K562 (cell line): ENCODE measurements around the gene CDCP1. TPM values are rescaled to one million over a fixed set of nuclear protein-coding genes. Genes with fewer than 3 reads are reported as not detected.

ENCODE experiments used
- ATAC-seq: fragments of 200-7000 bp; cut with Tn5 transposase; 3 replicates; pipeline ENCODE4 v1.9.1; 2020; ENCODE audit warnings: moderate library complexity
- BruUV-seq: library from RNA; stranded (reverse); fragments of 400-500 nt; replicated peaks from 2 replicates; lab custom pipeline; 2021; lab: Mats Ljungman, UMichigan
- CTCF ChIA-PET: fragments of 300-600 bp; formaldehyde crosslinking; extraction: SDS; loops from one replicate; lab custom pipeline; 2021; ENCODE audit warnings: low intra/inter-chr PET ratio; lab: Yijun Ruan, JAX
- POLR2A ChIA-PET: fragments of 300-600, 350-650 bp; sonication (Branson Sonifier 250); formaldehyde crosslinking; extraction: SDS; loops from one replicate; lab custom pipeline; 2021; ENCODE audit warnings: antibody characterized with exemption, inconsistent platforms; lab: Yijun Ruan, JAX
- DNase-seq, 4 experiments: peaks; one replicate each; pipeline versions ENCODE4 v3.0.0 to v3.0.0-alpha.2; 2011 to 2018; ENCODE audit warnings: low spot score in 3 of 4, mixed read lengths in 3 of 4; ENCODE audit errors: extremely low read depth in 1 of 4
- FAIRE-seq: peaks from 2 replicates; lab custom pipeline; 2011; peaks lifted over from hg19 to GRCh38; lab: Jason Lieb, UNC
- H2AFZ ChIP-seq: 2 replicates; pipeline ENCODE4 v1.6.0; 2011; ENCODE audit warnings: low read depth, low read length, control low read depth, inconsistent platforms
- H3K27ac ChIP-seq: fragments of 200-600 bp; 3 replicates; pipeline ENCODE4 v1.8.0; 2011; ENCODE audit warnings: low read depth, mild to moderate bottlenecking, control low read depth, inconsistent platforms, low read length, moderate library complexity, mixed read lengths; ENCODE audit errors: extremely low read depth
- H3K27me3 ChIP-seq, 2 experiments: fragments of 300-600 bp in 1 of 2; 2 replicates in 1 of 2; 3 replicates in 1 of 2; pipeline versions ENCODE4 v1.6.0 to v1.8.0; 2011; ENCODE audit warnings: inconsistent platforms in 2 of 2, low read length in 2 of 2, mild to moderate bottlenecking in 1 of 2, mixed read lengths in 1 of 2, moderate library complexity in 1 of 2; ENCODE audit not compliant: control insufficient read depth in 2 of 2, insufficient read depth in 2 of 2
- H3K36me3 ChIP-seq: fragments of 300-600 bp; 3 replicates; pipeline ENCODE4 v1.8.0; 2011; ENCODE audit warnings: mild to moderate bottlenecking, low read length, inconsistent platforms; ENCODE audit not compliant: control insufficient read depth, insufficient read depth
- H3K4me1 ChIP-seq, 2 experiments: fragments of 200-600 bp in 1 of 2; replicated peaks in 1 of 2; 2 replicates in 1 of 2; 3 replicates in 1 of 2; pipeline versions ENCODE4 v1.5.1 to v1.8.0; 2011; ENCODE audit warnings: inconsistent platforms in 2 of 2, low read length in 2 of 2, mild to moderate bottlenecking in 1 of 2, mixed read lengths in 1 of 2, moderate library complexity in 1 of 2; ENCODE audit not compliant: control insufficient read depth in 2 of 2, insufficient read depth in 2 of 2
- H3K4me2 ChIP-seq: 2 replicates; pipeline ENCODE4 v1.6.1; 2011; ENCODE audit warnings: low read length, control low read depth, inconsistent platforms, mixed read lengths; ENCODE audit not compliant: insufficient read depth
- H3K4me3 ChIP-seq: fragments of 200-600 bp; sonication (generic), shearing (Covaris generic); 2 replicates; pipeline ENCODE4 v1.5.1; 2016; ENCODE audit warnings: control low read depth, inconsistent platforms
- H3K79me2 ChIP-seq: fragments of 200-600 bp; 3 replicates; pipeline ENCODE4 v1.8.0; 2011; ENCODE audit warnings: low read length, inconsistent platforms; ENCODE audit not compliant: control insufficient read depth, insufficient read depth
- H3K9ac ChIP-seq, 2 experiments: 2 replicates each; pipeline versions ENCODE4 v1.6.0 to v1.6.1; 2011; ENCODE audit warnings: low read depth in 2 of 2, low read length in 2 of 2, control low read depth in 1 of 2, inconsistent platforms in 1 of 2, mild to moderate bottlenecking in 1 of 2, mixed read lengths in 1 of 2; ENCODE audit not compliant: insufficient read depth in 1 of 2
- H3K9me1 ChIP-seq: one replicate; pipeline ENCODE4 v1.6.0; 2011; ENCODE audit warnings: inconsistent platforms, mild to moderate bottlenecking, low read length, moderate library complexity; ENCODE audit not compliant: control insufficient read depth, insufficient read depth
- H3K9me3 ChIP-seq: replicated peaks from 2 replicates; pipeline ENCODE4 v1.5.1; 2011; ENCODE audit warnings: low read depth, low read length, inconsistent platforms; ENCODE audit not compliant: control insufficient read depth, insufficient read depth
- H4K20me1 ChIP-seq: replicated peaks from 2 replicates; pipeline ENCODE4 v1.6.1; 2011; ENCODE audit warnings: low read length, inconsistent platforms, mixed read lengths; ENCODE audit not compliant: control insufficient read depth, insufficient read depth
- MAZ ChIP-seq, 2 experiments: fragments of 450-650 bp in 1 of 2; sonication (generic) in 1 of 2; formaldehyde crosslinking; IDR thresholded peaks in 1 of 2; conservative IDR thresholded peaks in 1 of 2; 2 replicates each; pipeline versions ENCODE4 v1.4.0 to v1.5.0; 2020; ENCODE audit warnings: mild to moderate bottlenecking in 1 of 2, missing genetic modification reagents in 1 of 2
- PHF20 ChIP-seq: fragments of 450-650 bp; IDR thresholded peaks from 2 replicates; pipeline ENCODE4 v1.6.1; 2018; ENCODE audit not compliant: partially characterized antibody
- SMARCA4 ChIP-seq: fragments of 450-650 bp; IDR thresholded peaks from 2 replicates; pipeline ENCODE4 v1.6.1; 2016
- ZNF175 ChIP-seq: fragments of 200-800 bp; sonication (Bioruptor generic); IDR thresholded peaks from 2 replicates; pipeline ENCODE4 v1.6.1; 2016; ENCODE audit warnings: low read depth, mild to moderate bottlenecking, missing genetic modification characterization, missing compliant biosample characterization
- ZNF609 ChIP-seq: sonication (generic); formaldehyde crosslinking; IDR thresholded peaks from 2 replicates; pipeline ENCODE4 v1.8.1; 2023; ENCODE audit warnings: missing genetic modification reagents, mild to moderate bottlenecking, borderline replicate concordance
- WGBS: fragments of 100-300 bp; shearing (Covaris generic); methylation state at CpG from one replicate; pipeline ENCODE4 v1.1.6; 2016; ENCODE audit warnings: low coverage, mixed read lengths; ENCODE audit not compliant: insufficient coverage; ENCODE audit errors: missing lambda C conversion rate; 5-methylcytosine and 5-hydroxymethylcytosine counted together
- in situ Hi-C: fragments of 300-500 bp; cut with MboI; formaldehyde crosslinking; loops from 4 replicates; pipeline ENCODE4 v1.15.0; 2018; ENCODE audit warnings: inconsistent platforms, mixed read lengths
- intact Hi-C: fragments of 100-400 bp; cut with micrococcal nuclease; formaldehyde crosslinking; loops from 2 replicates; pipeline ENCODE4 v1.14.2; 2022
- polyA plus RNA-seq, 8 experiments: library from polyadenylated mRNA; depleted of rRNA in 4 of 8; stranded (reverse) in 5 of 8; unstranded in 3 of 8; fragments of >200 nt; fragmentation: Nextera tagmentation in 2 of 8; fragmentation: Illumina TruSeq in 1 of 8; extraction: Ambion mirVana in 2 of 8; extraction: Trizol in 1 of 8; gene quantifications; 2 replicates each; pipeline versions ENCODE4 v1.2.1 to v1.2.3, GENCODE V29; 2011 to 2014; ENCODE audit warnings: inconsistent platforms in 1 of 8, missing spikeins in 1 of 8
- total RNA-seq, 7 experiments: library from RNA; depleted of rRNA in 6 of 7; stranded (reverse); fragments of >200 nt in 6 of 7; fragmentation: Illumina TruSeq in 2 of 7; extraction: Trizol in 2 of 7; gene quantifications; 2 replicates each; pipeline versions ENCODE4 v1.2.1 to v1.2.3, GENCODE V29; 2011 to 2021; ENCODE audit warnings: low replicate concordance in 1 of 7
- TF ChIP-seq, protein P1 (sequence below): IDR thresholded peaks from 3 replicates; pipeline ENCODE4 v1.6.1; 2011; ENCODE audit warnings: borderline replicate concordance, mild to moderate bottlenecking, moderate library complexity; ENCODE audit not compliant: insufficient read length; ENCODE audit errors: extremely low read depth
- TF ChIP-seq, protein P2 (sequence below): fragments of 150-350 bp; conservative IDR thresholded peaks from 2 replicates; pipeline ENCODE4 v1.6.1; 2014; ENCODE audit warnings: low read length

Gene CDCP1
- total and polyA plus RNA-seq, 9 of the 15 experiments (the other 6 are each of a cell fraction or from before 2014, with no cell fraction given) = 3.9 to 16.4 (median 5.2) TPM

DNA sequence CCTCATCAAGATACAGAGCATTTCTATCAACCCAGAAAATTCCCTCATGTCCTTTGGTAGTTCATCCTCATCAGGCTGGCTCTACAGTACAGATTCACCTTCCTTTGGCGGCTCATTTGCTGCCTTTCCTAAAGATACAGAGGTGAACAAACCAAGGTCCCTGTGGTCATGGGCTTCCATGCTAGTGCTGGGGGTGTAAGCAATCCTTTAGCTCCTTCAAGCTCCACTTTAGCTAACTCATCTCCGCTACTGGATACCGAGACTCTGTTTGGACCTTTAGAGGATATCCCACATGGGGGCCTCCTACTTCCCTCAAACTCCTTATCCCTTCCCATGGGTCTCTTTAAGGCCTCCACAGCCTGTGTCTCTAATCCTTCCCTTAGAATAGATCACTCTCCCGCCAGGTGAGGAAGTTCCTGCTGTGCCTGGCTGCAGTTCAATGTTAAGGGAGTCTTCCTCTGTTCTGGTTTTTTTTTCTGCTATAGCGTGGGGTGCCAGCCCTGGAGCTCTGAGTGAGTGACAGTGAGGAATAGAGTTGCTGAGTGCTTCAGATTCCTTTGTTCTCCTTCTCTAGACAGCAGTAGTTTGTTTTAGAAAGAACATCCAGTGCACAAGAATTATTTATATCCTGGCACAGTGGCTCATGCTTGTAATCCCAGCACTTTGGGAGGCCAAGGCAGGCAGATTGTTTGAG, 89.4 kb downstream of the CDCP1 start:
- in situ Hi-C loops (no loop called here), intact Hi-C loops (loop anchor here (1.0 kb wide), 1 partner anchor 115 kb away; no protein-coding TSS in a partner anchor)
- no TSS peak for BruUV-seq
- peak overlapping the region; percentile 25 to 73; a peak in 2 of 4 replicates for H3K9ac ChIP-seq
- no peaks in the 10 kb centered on the region for H3K9me1 ChIP-seq
- FAIRE-seq (no peak), DNase-seq (no peak), ATAC-seq (peak; percentile 8)
- peak overlapping the region; percentile 51 for H2AFZ ChIP-seq
- peaks cover 27 to 84% of the 10 kb centered on the region in 2 experiments for H3K4me1 ChIP-seq
- POLR2A ChIA-PET = interaction anchor here (1.1 to 6.1 kb wide), 5 partner anchors 14 to 120 kb away, joined by 3 to 32 read pairs (median 4); no protein-coding TSS in a partner anchor
- H4K20me1 ChIP-seq = no peaks in the 10 kb centered on the region
- CTCF ChIA-PET = no interaction called here
- peak overlapping the region; percentile 28; the same call in 2 of the 3 replicates for H3K27ac ChIP-seq
- no peak overlapping the region for H3K4me3 ChIP-seq
- no peaks in the 10 kb centered on the region for H3K79me2 ChIP-seq
- no peak overlapping the region for H3K4me2 ChIP-seq
- H3K36me3 ChIP-seq = no peaks in the 10 kb centered on the region
- 46% methylated on average over 5 of the region's 5 CpGs for WGBS
- H3K9me3 ChIP-seq = no peaks in the 10 kb centered on the region
- no peaks in the 10 kb centered on the region for H3K27me3 ChIP-seq
- TF ChIP-seq SMARCA4 (no peak), ZNF175 (CRISPR knock-in tag) (peak; percentile 40; the same call in 1 of the 2 replicates), ZNF609 (CRISPR knock-in tag) (no peak), PHF20 (no peak), MAZ (CRISPR knock-in tag; conservative IDR thresholded peaks at IDR 0.05 in 1 of 2, IDR thresholded peaks at IDR 0.05 in 1 of 2) (0 out of 4 replicates have a peak, but pooled peaks of 1 of the 2 experiments have one; percentile 32)
- TF ChIP-seq, protein P1, sequence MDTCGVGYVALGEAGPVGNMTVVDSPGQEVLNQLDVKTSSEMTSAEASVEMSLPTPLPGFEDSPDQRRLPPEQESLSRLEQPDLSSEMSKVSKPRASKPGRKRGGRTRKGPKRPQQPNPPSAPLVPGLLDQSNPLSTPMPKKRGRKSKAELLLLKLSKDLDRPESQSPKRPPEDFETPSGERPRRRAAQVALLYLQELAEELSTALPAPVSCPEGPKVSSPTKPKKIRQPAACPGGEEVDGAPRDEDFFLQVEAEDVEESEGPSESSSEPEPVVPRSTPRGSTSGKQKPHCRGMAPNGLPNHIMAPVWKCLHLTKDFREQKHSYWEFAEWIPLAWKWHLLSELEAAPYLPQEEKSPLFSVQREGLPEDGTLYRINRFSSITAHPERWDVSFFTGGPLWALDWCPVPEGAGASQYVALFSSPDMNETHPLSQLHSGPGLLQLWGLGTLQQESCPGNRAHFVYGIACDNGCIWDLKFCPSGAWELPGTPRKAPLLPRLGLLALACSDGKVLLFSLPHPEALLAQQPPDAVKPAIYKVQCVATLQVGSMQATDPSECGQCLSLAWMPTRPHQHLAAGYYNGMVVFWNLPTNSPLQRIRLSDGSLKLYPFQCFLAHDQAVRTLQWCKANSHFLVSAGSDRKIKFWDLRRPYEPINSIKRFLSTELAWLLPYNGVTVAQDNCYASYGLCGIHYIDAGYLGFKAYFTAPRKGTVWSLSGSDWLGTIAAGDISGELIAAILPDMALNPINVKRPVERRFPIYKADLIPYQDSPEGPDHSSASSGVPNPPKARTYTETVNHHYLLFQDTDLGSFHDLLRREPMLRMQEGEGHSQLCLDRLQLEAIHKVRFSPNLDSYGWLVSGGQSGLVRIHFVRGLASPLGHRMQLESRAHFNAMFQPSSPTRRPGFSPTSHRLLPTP = no peak
- TF ChIP-seq, protein P2, sequence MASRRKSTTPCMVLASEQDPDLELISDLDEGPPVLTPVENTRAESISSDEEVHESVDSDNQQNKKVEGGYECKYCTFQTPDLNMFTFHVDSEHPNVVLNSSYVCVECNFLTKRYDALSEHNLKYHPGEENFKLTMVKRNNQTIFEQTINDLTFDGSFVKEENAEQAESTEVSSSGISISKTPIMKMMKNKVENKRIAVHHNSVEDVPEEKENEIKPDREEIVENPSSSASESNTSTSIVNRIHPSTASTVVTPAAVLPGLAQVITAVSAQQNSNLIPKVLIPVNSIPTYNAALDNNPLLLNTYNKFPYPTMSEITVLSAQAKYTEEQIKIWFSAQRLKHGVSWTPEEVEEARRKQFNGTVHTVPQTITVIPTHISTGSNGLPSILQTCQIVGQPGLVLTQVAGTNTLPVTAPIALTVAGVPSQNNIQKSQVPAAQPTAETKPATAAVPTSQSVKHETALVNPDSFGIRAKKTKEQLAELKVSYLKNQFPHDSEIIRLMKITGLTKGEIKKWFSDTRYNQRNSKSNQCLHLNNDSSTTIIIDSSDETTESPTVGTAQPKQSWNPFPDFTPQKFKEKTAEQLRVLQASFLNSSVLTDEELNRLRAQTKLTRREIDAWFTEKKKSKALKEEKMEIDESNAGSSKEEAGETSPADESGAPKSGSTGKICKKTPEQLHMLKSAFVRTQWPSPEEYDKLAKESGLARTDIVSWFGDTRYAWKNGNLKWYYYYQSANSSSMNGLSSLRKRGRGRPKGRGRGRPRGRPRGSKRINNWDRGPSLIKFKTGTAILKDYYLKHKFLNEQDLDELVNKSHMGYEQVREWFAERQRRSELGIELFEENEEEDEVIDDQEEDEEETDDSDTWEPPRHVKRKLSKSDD = no peak
